ENCODE measurements around the gene EXD3.

Gene EXD3

GRCh38 chr9:137406085-137406760 is 16.7 kb downstream of the EXD3 start:
- H3K27me3 Mint-ChIP-seq = no peaks in the 10 kb centered on the region
- peaks cover 15% of the 10 kb centered on the region for H3K4me1 Mint-ChIP-seq (ENCODE audit: low read depth)
- H3K9me3 Mint-ChIP-seq = no peaks in the 10 kb centered on the region
- no peak overlapping the region for H3K27ac Mint-ChIP-seq
- peaks cover 11% of the 10 kb centered on the region for H3K36me3 Mint-ChIP-seq (ENCODE audit: low read depth)
- no peak overlapping the region for H3K4me3 Mint-ChIP-seq

DNA sequence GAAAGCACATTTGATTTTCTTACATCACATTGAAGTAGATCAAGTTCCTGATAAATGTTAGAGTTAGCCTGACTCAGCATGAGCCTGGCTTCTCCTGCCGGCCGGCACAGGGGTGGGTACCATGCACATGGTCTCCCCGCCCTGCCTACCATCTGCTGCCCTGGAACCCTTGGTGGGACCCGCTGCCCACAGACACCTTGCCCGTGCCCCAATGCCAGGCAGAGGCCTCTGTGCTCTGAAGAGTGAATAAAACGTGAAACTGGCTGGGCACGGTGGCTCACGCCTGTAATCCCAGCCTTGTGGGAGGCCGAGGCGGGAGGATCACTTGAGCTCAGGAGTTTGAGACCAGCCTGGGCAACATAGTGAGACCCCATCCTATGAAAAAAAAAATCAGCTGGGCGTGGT is 17.3 kb downstream of the EXD3 start:
- Mint-ChIP-seq H3K27me3 (no peaks in the 10 kb centered on the region), H3K27ac (no peak overlapping the region), H3K9me3 (no peaks in the 10 kb centered on the region), H3K4me1 (ENCODE audit: low read depth) (peaks cover 15% of the 10 kb centered on the region), H3K36me3 (ENCODE audit: low read depth) (peaks cover 11% of the 10 kb centered on the region), H3K4me3 (no peak overlapping the region)

DNA sequence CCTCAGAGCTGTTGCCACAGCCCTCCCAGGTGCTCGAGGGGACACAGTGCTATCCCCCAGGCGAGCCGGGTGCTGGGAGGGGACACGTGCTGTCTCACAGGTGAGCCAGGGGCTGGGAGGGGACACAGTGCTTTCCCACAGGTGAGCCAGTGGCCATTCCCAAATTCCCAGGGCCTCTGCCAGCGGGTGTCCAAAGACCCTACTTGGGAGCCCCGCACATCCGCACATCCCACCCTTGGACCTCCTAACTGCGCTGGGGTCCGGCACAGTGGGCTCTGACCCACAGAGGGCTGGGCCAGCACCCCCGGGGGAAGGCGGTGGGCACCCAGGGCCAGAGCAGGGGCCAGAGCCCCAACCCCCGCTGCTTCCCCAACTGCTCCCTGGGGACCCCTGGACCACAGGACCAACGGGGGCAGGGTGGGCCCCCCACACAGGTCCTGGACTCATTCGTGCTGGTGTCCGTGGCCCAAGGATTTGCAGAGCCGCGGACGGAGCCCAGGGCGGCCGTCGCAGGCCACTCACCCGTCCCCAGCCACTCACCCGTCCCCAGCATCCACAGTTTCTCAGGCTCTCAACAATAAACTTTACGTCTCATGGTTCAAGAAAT is 17.9 kb downstream of the EXD3 start:
- H3K27ac Mint-ChIP-seq = no peak overlapping the region
- H3K36me3 Mint-ChIP-seq (ENCODE audit: low read depth) = peaks cover 11% of the 10 kb centered on the region
- no peak overlapping the region for H3K4me3 Mint-ChIP-seq
- no peaks in the 10 kb centered on the region for H3K27me3 Mint-ChIP-seq
- no peaks in the 10 kb centered on the region for H3K9me3 Mint-ChIP-seq
- peaks cover 16% of the 10 kb centered on the region for H3K4me1 Mint-ChIP-seq (ENCODE audit: low read depth)

- Mint-ChIP-seq H3K4me3 (no peak overlapping the region), H3K4me1 (ENCODE audit: low read depth) (peaks cover 22% of the 10 kb centered on the region), H3K36me3 (ENCODE audit: low read depth) (peaks cover 16% of the 10 kb centered on the region), H3K9me3 (no peaks in the 10 kb centered on the region), H3K27ac (no peak overlapping the region), H3K27me3 (no peaks in the 10 kb centered on the region)
Measured at GRCh38 chr9:137403269-137403668, 19.7 kb downstream of the EXD3 start.

- no peaks in the 10 kb centered on the region for H3K9me3 Mint-ChIP-seq
- H3K27ac Mint-ChIP-seq = no peak overlapping the region
- H3K4me3 Mint-ChIP-seq = no peak overlapping the region
- no peaks in the 10 kb centered on the region for H3K27me3 Mint-ChIP-seq
- peaks cover 27% of the 10 kb centered on the region for H3K4me1 Mint-ChIP-seq (ENCODE audit: low read depth)
- H3K36me3 Mint-ChIP-seq (ENCODE audit: low read depth) = peaks cover 16% of the 10 kb centered on the region
Measured at GRCh38 chr9:137402746-137403145, 20.2 kb downstream of the EXD3 start.

- H3K27ac Mint-ChIP-seq = no peak overlapping the region
Measured at GRCh38 chr9:137398561-137399468, 24.1 kb downstream of the EXD3 start.

DNA sequence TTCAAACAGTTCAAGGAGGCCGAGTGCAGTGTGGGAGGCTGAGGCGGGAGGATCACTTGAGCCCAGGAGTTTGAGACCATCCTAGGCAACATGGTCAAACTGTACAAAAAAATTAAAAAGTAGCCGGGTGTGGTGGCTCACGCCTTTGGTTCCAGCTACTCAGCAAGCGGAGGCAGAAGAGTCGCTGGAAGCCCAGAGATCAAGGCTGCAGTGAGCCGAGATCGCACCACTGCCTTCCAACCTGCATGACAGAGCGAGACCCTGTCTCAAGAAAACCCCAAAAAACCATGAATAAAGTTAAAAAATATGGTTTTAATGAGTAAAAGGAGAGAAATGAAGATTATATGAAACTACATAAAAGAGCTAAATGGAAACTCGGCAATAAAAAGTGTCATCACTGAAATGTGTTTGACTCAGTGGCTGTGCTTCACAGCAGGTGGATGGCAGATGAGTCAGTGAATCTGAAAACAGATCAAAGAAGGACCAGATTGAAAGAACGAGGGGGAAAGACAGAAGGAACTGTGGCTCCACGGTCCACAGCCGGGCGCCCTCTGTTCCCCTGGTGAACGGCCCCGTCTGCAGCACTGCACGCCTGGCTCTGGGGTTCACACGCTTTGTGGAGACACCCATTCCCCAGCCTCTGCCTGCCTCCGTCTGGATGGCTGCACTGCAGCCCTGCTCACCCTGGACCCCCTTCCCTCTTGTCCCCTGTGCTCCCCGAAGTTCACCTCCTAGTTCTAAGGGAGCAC is 25.1 kb downstream of the EXD3 start:
- Mint-ChIP-seq H3K27ac (peak overlapping the region; percentile 38), H3K4me1 (ENCODE audit: low read depth) (peaks cover 32% of the 10 kb centered on the region), H3K9me3 (no peaks in the 10 kb centered on the region), H3K4me3 (no peak overlapping the region), H3K27me3 (no peaks in the 10 kb centered on the region), H3K36me3 (ENCODE audit: low read depth) (peaks cover 16% of the 10 kb centered on the region)

More at GRCh38 chr9:137398561-137399468, 24.1 kb downstream of the EXD3 start:
- Mint-ChIP-seq H3K9me3 (no peaks in the 10 kb centered on the region), H3K36me3 (ENCODE audit: low read depth) (peaks cover 16% of the 10 kb centered on the region), H3K4me3 (no peak overlapping the region), H3K27me3 (no peaks in the 10 kb centered on the region), H3K4me1 (ENCODE audit: low read depth) (peaks cover 32% of the 10 kb centered on the region)

DNA sequence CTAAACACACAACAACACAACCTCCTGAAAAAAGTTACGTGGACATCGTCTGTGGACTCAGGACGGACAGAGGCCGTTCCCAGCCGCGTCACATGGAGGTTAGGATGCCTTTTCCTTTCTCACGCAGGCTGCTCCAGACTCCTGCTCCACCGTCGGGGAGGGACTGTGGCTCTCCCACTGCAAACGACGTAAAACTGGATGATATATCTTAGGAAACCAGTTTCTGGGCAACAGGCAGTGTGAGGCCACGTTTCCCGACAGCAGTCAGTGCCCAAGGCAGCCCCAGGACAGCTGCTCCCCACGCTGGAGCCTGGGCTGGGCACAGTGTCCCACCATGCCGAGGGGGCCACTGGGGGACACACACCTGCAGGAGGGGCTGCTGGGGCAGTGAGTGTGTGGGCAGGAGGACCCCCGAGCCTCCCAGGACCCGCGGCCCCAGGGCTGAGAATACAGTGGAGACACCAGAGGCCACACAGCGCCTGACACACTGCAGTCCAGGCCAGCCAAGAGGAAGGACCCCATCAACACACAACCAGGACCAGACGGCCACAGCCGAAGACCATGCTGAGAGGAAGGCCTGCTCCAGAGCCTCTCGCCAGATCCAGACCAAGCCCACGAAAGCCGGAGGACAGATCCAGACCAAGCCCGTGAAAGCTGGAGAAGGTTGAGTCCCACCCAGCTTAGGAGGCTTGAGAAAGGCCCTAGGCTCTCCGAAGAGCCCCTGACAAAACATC is 26.2 kb downstream of the EXD3 start:
- H3K4me1 Mint-ChIP-seq (ENCODE audit: low read depth) = peaks cover 28% of the 10 kb centered on the region
- H3K27ac Mint-ChIP-seq = peak overlapping the region; percentile 38
- H3K27me3 Mint-ChIP-seq = no peaks in the 10 kb centered on the region
- no peak overlapping the region for H3K4me3 Mint-ChIP-seq
- H3K36me3 Mint-ChIP-seq (ENCODE audit: low read depth) = peaks cover 7% of the 10 kb centered on the region
- no peaks in the 10 kb centered on the region for H3K9me3 Mint-ChIP-seq

DNA sequence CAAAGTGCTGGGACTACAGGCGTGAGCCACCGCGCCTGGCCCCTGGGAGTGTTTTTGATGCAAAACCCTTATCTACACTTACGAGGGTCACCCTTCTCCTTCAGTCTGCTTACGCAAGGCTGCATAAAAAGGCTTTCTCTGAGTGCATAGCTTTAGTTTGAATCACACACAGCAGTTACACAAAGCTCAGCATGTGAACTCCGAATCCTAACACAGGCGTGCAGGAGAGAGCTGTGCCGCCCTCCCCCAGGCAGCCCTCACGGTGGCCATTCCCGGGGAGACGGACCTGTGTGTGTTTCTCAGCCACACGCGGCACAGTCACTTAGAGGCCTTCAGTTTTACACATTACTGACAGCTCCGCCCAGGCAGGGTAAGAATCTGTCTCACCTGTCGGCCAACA is 26.7 kb downstream of the EXD3 start:
- H3K4me3 Mint-ChIP-seq = no peak overlapping the region
- peaks cover 5% of the 10 kb centered on the region for H3K36me3 Mint-ChIP-seq (ENCODE audit: low read depth)
- H3K27me3 Mint-ChIP-seq = no peaks in the 10 kb centered on the region
- H3K4me1 Mint-ChIP-seq (ENCODE audit: low read depth) = peaks cover 28% of the 10 kb centered on the region
- no peak overlapping the region for H3K27ac Mint-ChIP-seq
- no peaks in the 10 kb centered on the region for H3K9me3 Mint-ChIP-seq

GRCh38 chr9:137395666-137396010 is 27.3 kb downstream of the EXD3 start:
- no peak overlapping the region for H3K27ac Mint-ChIP-seq
- no peak overlapping the region for H3K4me3 Mint-ChIP-seq
- peaks cover 5% of the 10 kb centered on the region for H3K36me3 Mint-ChIP-seq (ENCODE audit: low read depth)
- H3K27me3 Mint-ChIP-seq = no peaks in the 10 kb centered on the region
- peaks cover 28% of the 10 kb centered on the region for H3K4me1 Mint-ChIP-seq (ENCODE audit: low read depth)
- no peaks in the 10 kb centered on the region for H3K9me3 Mint-ChIP-seq

DNA sequence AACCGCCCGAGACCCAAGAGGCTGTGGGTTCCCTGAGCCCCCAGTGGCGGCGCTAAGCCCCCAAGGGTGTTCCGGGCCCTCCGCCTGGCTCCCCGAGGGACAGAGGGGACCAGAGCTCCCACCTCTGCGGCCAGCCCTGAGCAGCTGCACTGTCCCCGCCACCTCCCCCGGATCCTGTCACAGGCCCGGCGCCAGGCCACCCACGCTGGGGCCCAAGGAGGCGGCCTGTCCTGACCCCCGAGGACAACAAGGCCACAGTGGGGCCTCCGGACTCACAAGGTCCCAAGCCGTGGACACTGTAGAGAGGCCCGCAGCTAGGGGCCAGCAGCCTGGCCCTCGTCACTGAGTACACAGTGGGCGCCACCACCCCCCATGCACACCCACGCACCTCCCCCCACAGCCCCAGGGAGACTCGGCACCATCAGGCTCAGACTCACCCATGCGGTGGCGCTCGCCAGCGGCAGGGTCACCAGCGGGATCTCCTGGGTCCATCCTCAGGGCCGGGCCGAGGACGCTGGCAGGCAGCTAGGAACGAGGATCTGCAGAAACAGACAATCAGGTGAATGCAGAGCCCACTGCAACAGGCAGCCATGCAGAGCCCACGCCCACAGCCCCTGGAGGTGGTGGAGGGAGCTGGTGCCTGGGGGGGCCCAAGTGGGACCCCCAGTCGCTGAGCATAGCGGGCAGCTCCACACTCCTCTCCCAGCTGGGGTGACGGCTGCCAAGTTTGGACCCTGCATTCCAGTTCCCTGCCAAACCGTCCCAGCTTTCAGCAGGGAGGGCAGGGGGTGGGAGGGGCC is 27.9 kb downstream of the EXD3 start:
- no peaks in the 10 kb centered on the region for H3K9me3 Mint-ChIP-seq
- H3K27me3 Mint-ChIP-seq = no peaks in the 10 kb centered on the region
- no peak overlapping the region for H3K4me3 Mint-ChIP-seq
- peaks cover 5% of the 10 kb centered on the region for H3K36me3 Mint-ChIP-seq (ENCODE audit: low read depth)
- peaks cover 25% of the 10 kb centered on the region for H3K4me1 Mint-ChIP-seq (ENCODE audit: low read depth)
- H3K27ac Mint-ChIP-seq = no peak overlapping the region

DNA sequence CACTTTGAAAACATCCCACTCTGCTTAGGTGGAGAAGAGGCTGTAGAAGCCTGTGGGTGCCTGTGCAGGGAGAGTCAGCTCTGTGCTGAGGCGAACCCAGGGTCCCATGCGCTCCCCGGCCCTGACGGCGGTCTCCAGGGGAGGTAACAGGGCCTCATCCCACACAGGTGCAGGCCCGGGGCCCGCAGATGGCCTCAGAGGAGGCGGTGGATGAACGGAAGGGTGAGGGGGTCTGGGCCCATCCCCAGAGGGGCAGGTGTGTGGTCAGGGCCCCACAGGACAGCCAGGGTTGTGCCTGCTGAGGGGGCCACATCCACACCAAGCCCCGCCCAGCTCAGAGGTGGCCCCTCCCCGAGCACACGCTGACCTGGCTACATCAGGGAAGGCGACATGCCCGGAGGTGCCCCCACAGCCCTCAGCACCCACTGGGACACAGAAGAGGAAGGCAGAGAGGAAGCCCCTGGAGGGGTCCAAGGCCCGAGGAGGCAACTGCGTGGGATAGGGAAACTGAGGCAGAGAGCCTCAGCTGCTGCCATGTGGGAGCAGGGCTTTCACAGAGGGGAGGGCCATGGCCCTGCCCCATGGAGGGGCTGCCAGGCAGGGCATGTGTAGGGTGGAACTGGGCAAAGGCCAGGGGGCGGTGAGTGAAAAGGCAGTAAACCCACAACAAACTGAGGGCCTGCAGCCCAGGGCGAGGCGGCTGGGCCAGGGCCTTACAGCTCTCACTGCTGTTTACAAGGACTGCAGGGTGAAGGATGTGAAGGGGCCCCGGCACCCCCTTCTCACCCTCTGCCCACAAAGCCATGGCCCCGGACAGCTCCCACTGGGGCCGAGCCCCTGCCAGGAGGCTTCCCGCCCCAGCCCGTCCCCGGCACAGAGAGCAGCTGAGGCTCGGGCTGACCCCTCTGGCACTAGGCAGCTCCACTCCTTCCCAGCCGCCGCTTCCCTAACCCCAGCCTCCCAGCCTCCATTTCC is 29.5 kb downstream of the EXD3 start:
- no peak overlapping the region for H3K4me3 Mint-ChIP-seq
- H3K27me3 Mint-ChIP-seq = no peaks in the 10 kb centered on the region
- H3K36me3 Mint-ChIP-seq (ENCODE audit: low read depth) = no peaks in the 10 kb centered on the region
- H3K9me3 Mint-ChIP-seq = no peaks in the 10 kb centered on the region
- H3K27ac Mint-ChIP-seq = no peak overlapping the region
- H3K4me1 Mint-ChIP-seq (ENCODE audit: low read depth) = peaks cover 16% of the 10 kb centered on the region
